ENCODE results near the gene FAM227B.
"Not testable (repeated sequence)": the region's sequence is repeated elsewhere in the genome, so short reads cannot be mapped to it uniquely, and the experiment has no call there.

Gene FAM227B

DNA sequence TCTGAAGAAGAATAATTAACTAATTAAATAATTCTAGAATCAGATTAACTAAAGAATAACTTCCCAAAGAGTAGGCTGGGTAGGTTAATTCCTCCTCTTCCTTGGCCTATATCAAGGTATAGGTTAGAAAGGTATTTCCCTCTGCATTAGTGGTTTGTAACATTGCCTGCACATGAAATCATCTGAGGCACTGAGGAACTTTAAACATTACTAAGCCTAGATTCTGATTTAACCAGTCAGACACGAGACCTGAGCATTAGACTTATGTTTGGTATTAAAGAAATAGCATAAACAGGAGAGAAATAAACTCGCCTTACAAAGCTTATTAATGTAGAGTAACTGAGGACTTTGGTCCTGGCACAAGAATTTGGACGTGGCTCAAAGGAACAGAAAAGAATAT is 113.4 kb downstream of the FAM227B start:
- Histone ChIP-seq H3K4me1 (ENCODE audit: control insufficient read depth, insufficient read depth, low read length, poor library complexity, severe bottlenecking) (no peaks in the 10 kb centered on the region), H3K4me3 (ENCODE audit: insufficient read depth, low read depth, low read length, poor library complexity, severe bottlenecking) (no peak overlapping the region), H3K36me3 (ENCODE audit: control insufficient read depth, insufficient read depth, low read length) (no peaks in the 10 kb centered on the region), H3K27me3 (replicated peaks; ENCODE audit: control insufficient read depth, insufficient read depth, low read length, poor library complexity, severe bottlenecking) (no peaks in the 10 kb centered on the region), H3K9me3 (ENCODE audit: control insufficient read depth, low read length) (no peaks in the 10 kb centered on the region), H3K27ac (ENCODE audit: insufficient read depth, low read length, poor library complexity, severe bottlenecking) (no peak overlapping the region)
- no peak for DNase-seq

DNA sequence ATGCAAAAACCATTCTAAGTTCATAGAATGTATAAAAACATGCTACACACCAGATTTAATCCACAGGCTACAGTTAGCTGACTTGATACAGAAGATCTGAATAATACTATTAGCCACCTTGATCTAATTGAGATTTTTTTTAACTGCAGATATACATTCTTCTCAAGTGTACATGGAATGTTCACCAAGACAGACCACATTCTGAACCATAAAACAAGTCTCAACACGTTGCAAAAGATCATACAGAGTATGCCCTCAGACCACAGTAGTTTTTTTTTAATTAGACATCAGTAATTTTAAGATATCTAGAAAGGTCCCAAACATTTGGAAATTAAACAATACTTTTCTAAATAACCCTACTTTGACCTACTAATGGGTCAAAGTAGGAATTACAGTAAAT is 114.3 kb downstream of the FAM227B start:
- Histone ChIP-seq H3K4me3 (ENCODE audit: insufficient read depth, low read depth, low read length, poor library complexity, severe bottlenecking) (no peak overlapping the region), H3K4me1 (ENCODE audit: control insufficient read depth, insufficient read depth, low read length, poor library complexity, severe bottlenecking) (no peaks in the 10 kb centered on the region), H3K27me3 (replicated peaks; ENCODE audit: control insufficient read depth, insufficient read depth, low read length, poor library complexity, severe bottlenecking) (no peaks in the 10 kb centered on the region), H3K27ac (ENCODE audit: insufficient read depth, low read length, poor library complexity, severe bottlenecking) (no peak overlapping the region), H3K9me3 (ENCODE audit: control insufficient read depth, low read length) (no peaks in the 10 kb centered on the region), H3K36me3 (ENCODE audit: control insufficient read depth, insufficient read depth, low read length) (no peaks in the 10 kb centered on the region)
- no peak for DNase-seq

DNA sequence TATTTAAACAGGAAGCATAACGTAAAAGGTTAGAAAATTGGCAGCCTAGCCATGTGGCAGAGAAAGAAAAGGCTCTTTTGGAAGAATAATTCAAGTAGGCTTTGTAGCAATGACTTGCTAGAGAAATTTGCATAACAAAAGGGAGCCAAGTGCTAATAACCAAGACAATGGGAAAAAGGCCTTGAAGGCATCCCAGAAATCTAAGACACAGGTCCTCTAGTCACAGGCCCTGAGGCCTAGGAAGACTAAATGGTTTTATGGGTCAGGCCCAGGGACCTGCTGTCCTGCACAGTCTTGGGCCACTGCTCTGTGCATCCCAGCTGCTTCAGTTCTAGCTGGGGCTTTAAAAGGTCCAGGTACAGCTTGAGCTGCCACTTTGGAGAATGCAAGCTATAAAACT is 119.0 kb downstream of the FAM227B start:
- DNase-seq, result no peak
- Histone ChIP-seq H3K4me1 (ENCODE audit: control insufficient read depth, insufficient read depth, low read length, poor library complexity, severe bottlenecking) (no peaks in the 10 kb centered on the region), H3K27me3 (replicated peaks; ENCODE audit: control insufficient read depth, insufficient read depth, low read length, poor library complexity, severe bottlenecking) (no peaks in the 10 kb centered on the region)

DNA sequence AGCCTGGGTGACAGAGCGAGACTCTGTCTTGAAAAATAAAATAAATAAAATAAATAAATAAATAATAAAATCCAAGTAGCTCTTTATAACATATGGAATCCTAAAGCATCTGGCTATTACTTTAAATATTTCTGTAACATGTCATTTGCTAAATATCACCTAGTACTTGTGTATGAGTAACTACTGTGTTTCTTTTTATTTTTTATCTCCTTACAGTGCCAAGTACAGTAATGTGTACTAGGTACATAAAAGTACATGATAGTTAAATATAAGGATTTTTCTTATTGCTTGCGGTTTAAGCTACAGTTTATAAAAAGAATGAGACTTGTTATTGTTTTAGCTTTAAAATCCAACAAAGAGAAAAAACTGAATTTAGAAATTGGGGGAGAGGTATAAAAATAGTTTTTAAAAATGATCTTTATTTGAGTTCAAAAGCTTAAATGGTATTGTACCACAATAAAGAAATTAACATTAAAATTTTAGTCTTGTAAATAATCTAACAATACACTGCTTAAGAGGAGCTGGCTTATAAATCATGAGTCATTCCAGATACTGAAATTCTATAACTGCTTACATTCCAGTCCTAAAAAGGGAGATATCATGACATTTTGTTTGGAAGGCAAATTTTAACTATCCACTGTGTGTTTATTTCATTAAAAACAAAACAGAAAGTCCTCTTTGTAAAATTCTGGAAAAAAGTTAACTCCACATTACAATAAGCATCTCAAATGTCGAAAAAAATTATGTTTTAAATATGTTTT is 124.4 kb downstream of the FAM227B start:
- Histone ChIP-seq H3K27me3 (replicated peaks; ENCODE audit: control insufficient read depth, insufficient read depth, low read length, poor library complexity, severe bottlenecking) (no peaks in the 10 kb centered on the region), H3K27ac (ENCODE audit: insufficient read depth, low read length, poor library complexity, severe bottlenecking) (no peak overlapping the region), H3K36me3 (ENCODE audit: control insufficient read depth, insufficient read depth, low read length) (no peaks in the 10 kb centered on the region), H3K9me3 (ENCODE audit: control insufficient read depth, low read length) (no peaks in the 10 kb centered on the region), H3K4me1 (ENCODE audit: control insufficient read depth, insufficient read depth, low read length, poor library complexity, severe bottlenecking) (no peaks in the 10 kb centered on the region), H3K4me3 (ENCODE audit: insufficient read depth, low read depth, low read length, poor library complexity, severe bottlenecking) (no peak overlapping the region)
- no peak for DNase-seq

More for the DNA sequence above, 119.0 kb downstream of the FAM227B start:
- H3K27ac ChIP-seq (ENCODE audit: insufficient read depth, low read length, poor library complexity, severe bottlenecking), result no peak overlapping the region
- no peaks in the 10 kb centered on the region for H3K9me3 ChIP-seq (ENCODE audit: control insufficient read depth, low read length)
- H3K4me3 ChIP-seq (ENCODE audit: insufficient read depth, low read depth, low read length, poor library complexity, severe bottlenecking), result no peak overlapping the region
- no peaks in the 10 kb centered on the region for H3K36me3 ChIP-seq (ENCODE audit: control insufficient read depth, insufficient read depth, low read length)

DNA sequence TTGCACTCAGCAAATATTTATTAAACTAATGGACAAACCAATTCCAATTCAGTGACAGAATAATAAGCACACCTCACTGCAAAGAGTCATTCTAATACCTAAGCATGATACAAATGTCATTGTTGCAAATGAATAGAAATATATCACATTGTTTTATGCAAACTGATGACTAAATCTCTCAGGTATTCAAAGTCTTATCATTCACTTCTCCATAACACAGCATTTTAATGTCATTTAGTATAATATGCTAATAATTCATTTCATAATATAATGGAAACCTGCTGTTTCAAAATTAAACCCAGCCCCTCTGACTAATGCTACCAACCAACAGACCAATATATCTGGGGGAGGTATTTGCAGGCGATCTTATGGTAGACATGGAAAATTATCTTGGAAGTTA is 125.8 kb downstream of the FAM227B start:
- no peak for DNase-seq
- Histone ChIP-seq H3K9me3 (ENCODE audit: control insufficient read depth, low read length) (no peaks in the 10 kb centered on the region), H3K27ac (ENCODE audit: insufficient read depth, low read length, poor library complexity, severe bottlenecking) (no peak overlapping the region), H3K4me3 (ENCODE audit: insufficient read depth, low read depth, low read length, poor library complexity, severe bottlenecking) (no peak overlapping the region), H3K36me3 (ENCODE audit: control insufficient read depth, insufficient read depth, low read length) (no peaks in the 10 kb centered on the region), H3K4me1 (ENCODE audit: control insufficient read depth, insufficient read depth, low read length, poor library complexity, severe bottlenecking) (no peaks in the 10 kb centered on the region), H3K27me3 (replicated peaks; ENCODE audit: control insufficient read depth, insufficient read depth, low read length, poor library complexity, severe bottlenecking) (no peaks in the 10 kb centered on the region)

DNA sequence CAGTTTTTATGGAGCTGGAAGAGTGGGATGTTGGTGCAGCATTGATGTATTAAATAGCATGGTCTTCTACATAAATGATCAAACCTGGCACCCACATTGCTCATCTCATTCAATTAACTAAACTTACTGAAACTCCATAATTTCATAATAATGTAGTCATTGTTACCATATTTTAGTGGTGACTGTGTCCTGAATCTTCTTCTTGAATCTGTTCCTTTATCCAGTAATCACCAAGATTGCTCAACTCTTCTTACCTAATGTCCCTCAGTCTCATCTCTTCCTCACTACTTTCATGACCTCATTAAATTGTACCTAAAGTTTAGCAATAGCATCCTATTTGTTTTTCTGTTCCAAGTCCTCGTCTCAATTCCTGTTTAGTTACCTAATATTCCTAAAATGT is 127.8 kb downstream of the FAM227B start:
- H3K4me1 ChIP-seq (ENCODE audit: control insufficient read depth, insufficient read depth, low read length, poor library complexity, severe bottlenecking), result no peaks in the 10 kb centered on the region
- H3K36me3 ChIP-seq (ENCODE audit: control insufficient read depth, insufficient read depth, low read length), result no peaks in the 10 kb centered on the region
- no peak overlapping the region for H3K27ac ChIP-seq (ENCODE audit: insufficient read depth, low read length, poor library complexity, severe bottlenecking)
- H3K9me3 ChIP-seq (ENCODE audit: control insufficient read depth, low read length), result no peaks in the 10 kb centered on the region
- no peak overlapping the region for H3K4me3 ChIP-seq (ENCODE audit: insufficient read depth, low read depth, low read length, poor library complexity, severe bottlenecking)
- DNase-seq, result no peak
- no peaks in the 10 kb centered on the region for H3K27me3 ChIP-seq (replicated peaks; ENCODE audit: control insufficient read depth, insufficient read depth, low read length, poor library complexity, severe bottlenecking)

DNA sequence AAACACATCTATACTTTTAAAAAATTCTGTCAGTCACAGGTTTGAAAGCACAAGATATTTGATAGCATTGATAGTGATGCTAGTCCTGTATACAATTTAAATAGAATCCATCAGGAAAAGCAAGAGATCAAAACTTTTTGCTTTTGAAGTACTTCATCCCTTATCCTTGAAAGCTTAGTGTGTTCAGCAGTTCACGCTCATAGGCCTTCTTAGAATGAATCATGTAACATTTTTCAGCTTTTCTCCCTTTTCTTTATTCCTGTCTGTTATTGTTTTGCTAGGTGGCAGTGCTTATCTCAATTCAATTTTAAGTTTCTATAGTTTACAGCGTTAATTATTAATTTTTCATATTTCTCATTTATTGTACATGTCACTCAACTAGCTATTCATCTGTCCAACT is 128.5 kb downstream of the FAM227B start:
- H3K27me3 ChIP-seq (replicated peaks; ENCODE audit: control insufficient read depth, insufficient read depth, low read length, poor library complexity, severe bottlenecking), result no peaks in the 10 kb centered on the region
- no peak overlapping the region for H3K27ac ChIP-seq (ENCODE audit: insufficient read depth, low read length, poor library complexity, severe bottlenecking)
- no peaks in the 10 kb centered on the region for H3K9me3 ChIP-seq (ENCODE audit: control insufficient read depth, low read length)
- H3K4me1 ChIP-seq (ENCODE audit: control insufficient read depth, insufficient read depth, low read length, poor library complexity, severe bottlenecking), result no peaks in the 10 kb centered on the region
- H3K36me3 ChIP-seq (ENCODE audit: control insufficient read depth, insufficient read depth, low read length), result no peaks in the 10 kb centered on the region
- H3K4me3 ChIP-seq (ENCODE audit: insufficient read depth, low read depth, low read length, poor library complexity, severe bottlenecking), result no peak overlapping the region
- DNase-seq, result no peak

DNA sequence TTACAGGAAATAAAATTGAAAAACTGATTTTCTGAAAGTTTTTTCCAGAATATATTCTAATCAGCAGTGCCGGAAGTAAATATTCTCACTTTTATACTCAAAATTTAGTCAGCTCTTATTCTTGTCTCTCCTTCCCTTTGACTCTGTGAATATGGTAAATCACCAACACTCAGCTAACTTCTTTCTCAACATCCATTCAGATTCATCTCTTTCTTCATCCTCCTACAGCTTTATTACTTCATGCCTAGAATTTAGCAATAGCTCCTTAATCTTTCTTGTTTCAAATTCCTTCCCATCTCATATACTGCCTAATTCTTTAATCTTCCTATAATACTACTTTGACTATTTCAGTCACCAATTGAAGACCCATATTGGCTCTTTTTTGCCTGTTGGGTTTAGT is 129.7 kb downstream of the FAM227B start:
- H3K4me1 ChIP-seq (ENCODE audit: control insufficient read depth, insufficient read depth, low read length, poor library complexity, severe bottlenecking), result no peaks in the 10 kb centered on the region
- H3K9me3 ChIP-seq (ENCODE audit: control insufficient read depth, low read length), result no peaks in the 10 kb centered on the region
- no peak overlapping the region for H3K27ac ChIP-seq (ENCODE audit: insufficient read depth, low read length, poor library complexity, severe bottlenecking)
- no peak for DNase-seq
- no peaks in the 10 kb centered on the region for H3K36me3 ChIP-seq (ENCODE audit: control insufficient read depth, insufficient read depth, low read length)
- H3K4me3 ChIP-seq (ENCODE audit: insufficient read depth, low read depth, low read length, poor library complexity, severe bottlenecking), result no peak overlapping the region
- H3K27me3 ChIP-seq (replicated peaks; ENCODE audit: control insufficient read depth, insufficient read depth, low read length, poor library complexity, severe bottlenecking), result no peaks in the 10 kb centered on the region

DNA sequence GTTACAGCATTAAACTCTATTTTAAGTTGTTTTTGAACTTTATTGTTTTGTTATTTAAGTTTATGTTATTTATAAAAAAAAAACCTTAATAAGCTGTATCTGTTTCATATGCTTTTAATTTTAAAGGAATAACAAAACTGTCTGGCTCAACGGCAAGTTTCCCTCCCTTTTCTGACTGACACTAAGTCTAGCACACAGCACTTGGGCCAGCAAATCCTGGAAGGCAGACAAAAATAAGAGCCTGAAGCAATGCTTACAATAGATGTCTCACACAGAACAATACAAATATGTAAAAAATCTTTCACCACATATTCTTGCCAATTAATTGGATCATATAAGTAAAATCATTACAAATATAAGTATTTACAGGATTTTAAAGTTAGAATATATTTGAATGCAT is 135.2 kb downstream of the FAM227B start:
- H3K4me3 ChIP-seq (ENCODE audit: insufficient read depth, low read depth, low read length, poor library complexity, severe bottlenecking); H3K27me3 ChIP-seq (replicated peaks; ENCODE audit: control insufficient read depth, insufficient read depth, low read length, poor library complexity, severe bottlenecking); H3K4me1 ChIP-seq (ENCODE audit: control insufficient read depth, insufficient read depth, low read length, poor library complexity, severe bottlenecking); H3K36me3 ChIP-seq (ENCODE audit: control insufficient read depth, insufficient read depth, low read length); H3K27ac ChIP-seq (ENCODE audit: insufficient read depth, low read length, poor library complexity, severe bottlenecking); H3K9me3 ChIP-seq (ENCODE audit: control insufficient read depth, low read length); DNase-seq: not testable (repeated sequence)

DNA sequence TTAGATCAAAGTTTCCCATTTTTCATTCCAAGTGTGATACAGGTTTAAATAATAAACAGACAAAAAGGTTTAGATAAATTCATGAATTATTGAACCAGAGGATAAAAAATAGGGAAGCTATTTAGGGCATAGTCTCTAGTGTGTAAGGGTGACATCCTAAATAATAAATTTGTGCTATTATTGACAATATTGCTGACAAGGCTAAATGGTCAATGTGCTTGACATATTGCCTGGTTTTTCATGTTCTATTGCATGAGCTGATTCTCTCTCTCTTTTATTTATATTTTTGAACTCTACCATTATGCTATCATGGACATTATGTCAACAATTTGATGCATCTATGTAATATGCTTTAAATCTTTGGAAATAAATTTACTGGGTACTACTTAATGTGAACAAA is 141.6 kb downstream of the FAM227B start:
- not testable (repeated sequence) for H3K9me3 ChIP-seq (ENCODE audit: control insufficient read depth, low read length); H3K4me1 ChIP-seq (ENCODE audit: control insufficient read depth, insufficient read depth, low read length, poor library complexity, severe bottlenecking); H3K36me3 ChIP-seq (ENCODE audit: control insufficient read depth, insufficient read depth, low read length); H3K4me3 ChIP-seq (ENCODE audit: insufficient read depth, low read depth, low read length, poor library complexity, severe bottlenecking); DNase-seq; H3K27ac ChIP-seq (ENCODE audit: insufficient read depth, low read length, poor library complexity, severe bottlenecking); H3K27me3 ChIP-seq (replicated peaks; ENCODE audit: control insufficient read depth, insufficient read depth, low read length, poor library complexity, severe bottlenecking)

All from effector memory CD4-positive, alpha-beta T cell (primary cell).